MCF 10A (cell line): ENCODE results near the gene CNTNAP2. TPM values are rescaled to one million over a fixed set of nuclear protein-coding genes. Genes with fewer than 3 reads are reported as not detected.

Experiments
- BruUV-seq: library from RNA; stranded (reverse); fragments of 400-500 nt; replicated peaks from 2 replicates; lab custom pipeline; 2021; lab: Mats Ljungman, UMichigan
- CTCF ChIA-PET: fragments of 300-600 bp; sonication (Branson Sonifier 250); formaldehyde crosslinking; extraction: SDS; loops from one replicate; lab custom pipeline; 2021; ENCODE audit warnings: antibody characterized with exemption, inconsistent platforms; lab: Yijun Ruan, JAX
- POLR2A ChIA-PET: fragments of 300-600, 350-650 bp; sonication (Branson Sonifier 250); formaldehyde crosslinking; extraction: SDS; loops from one replicate; lab custom pipeline; 2020; ENCODE audit warnings: antibody characterized with exemption, inconsistent platforms; lab: Yijun Ruan, JAX
- DNase-seq: peaks from one replicate; pipeline ENCODE4 v3.0.0-alpha.2; 2018; ENCODE audit not compliant: unreplicated experiment
- H3K27ac Mint-ChIP-seq: one replicate; pipeline ENCODE4 v1.8.0; 2022; ENCODE audit warnings: mild to moderate bottlenecking, low read depth, mixed read lengths; ENCODE audit not compliant: unreplicated experiment
- H3K27me3 Mint-ChIP-seq: one replicate; pipeline ENCODE4 v1.8.0; 2022; ENCODE audit warnings: mixed read lengths; ENCODE audit not compliant: insufficient read depth, unreplicated experiment
- H3K36me3 Mint-ChIP-seq: one replicate; pipeline ENCODE4 v1.8.0; 2022; ENCODE audit warnings: mild to moderate bottlenecking, moderate library complexity, mixed read lengths; ENCODE audit not compliant: insufficient read depth, unreplicated experiment
- H3K4me1 Mint-ChIP-seq: one replicate; pipeline ENCODE4 v1.8.0; 2022; ENCODE audit warnings: mixed read lengths; ENCODE audit not compliant: insufficient read depth, unreplicated experiment
- H3K4me3 Mint-ChIP-seq: one replicate; pipeline ENCODE4 v1.8.0; 2022; ENCODE audit warnings: mild to moderate bottlenecking, moderate library complexity, mixed read lengths; ENCODE audit not compliant: unreplicated experiment
- H3K9me3 Mint-ChIP-seq: one replicate; pipeline ENCODE4 v1.8.0; 2022; ENCODE audit warnings: mixed read lengths; ENCODE audit not compliant: unreplicated experiment
- intact Hi-C: fragments of 100-400 bp; cut with micrococcal nuclease; formaldehyde crosslinking; loops from 2 replicates; pipeline ENCODE4 v1.14.1; 2022
- total RNA-seq: library from RNA; stranded (reverse); gene quantifications from 2 replicates; pipeline ENCODE4 v1.2.3, GENCODE V29; 2022
- TF ChIP-seq, protein P1 (sequence below): fragments of 200-600 bp; IDR thresholded peaks from one replicate; pipeline ENCODE4 v1.8.0; 2022; ENCODE audit warnings: antibody characterized with exemption, mild to moderate bottlenecking; ENCODE audit not compliant: unreplicated experiment

The CNTNAP2 gene
- total RNA-seq, 1 experiment from 2014 or later, result 1.1 TPM

DNA sequence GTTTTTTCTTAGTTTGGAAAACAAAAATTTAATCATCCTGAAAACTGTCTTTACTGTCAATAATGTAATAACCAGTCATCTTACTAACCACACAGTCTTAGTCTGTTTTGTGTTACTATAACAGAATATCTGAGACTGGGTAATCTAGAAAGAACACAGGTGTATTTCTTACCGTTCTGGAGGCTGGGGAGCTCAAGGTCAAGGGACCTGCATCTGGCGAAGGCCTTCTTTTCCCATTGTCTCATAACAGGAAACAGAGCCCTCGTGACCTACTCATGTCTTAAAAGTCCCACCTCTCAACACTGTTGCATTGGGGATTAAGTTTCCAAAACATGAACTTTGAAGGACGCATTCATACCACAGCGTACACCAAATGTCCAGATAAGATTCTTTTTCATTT lies 932.3 kb downstream of the CNTNAP2 start:
- CTCF ChIA-PET, result no interaction called here
- Mint-ChIP-seq H3K27ac (no peak overlapping the region), H3K4me1 (no peaks in the 10 kb centered on the region)

DNA sequence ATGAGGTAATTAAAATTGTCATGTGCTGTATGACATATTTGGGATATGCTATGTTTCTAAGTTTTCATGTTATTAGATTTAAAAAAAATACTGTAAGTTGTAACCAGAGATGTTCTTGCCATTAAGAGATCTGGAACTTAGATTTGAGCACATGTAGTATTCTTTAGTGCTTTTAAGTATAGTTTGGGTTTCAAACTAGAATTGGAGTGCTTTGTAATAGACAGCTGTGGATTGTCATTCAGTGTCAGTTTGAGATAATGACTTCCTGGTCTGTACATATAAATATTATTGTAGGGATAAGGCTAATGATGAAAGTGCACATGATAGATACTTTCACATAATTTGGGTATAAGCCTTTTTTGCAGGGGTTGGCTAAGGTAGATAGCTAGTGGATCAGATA lies 936.2 kb downstream of the CNTNAP2 start:
- POLR2A ChIA-PET, result no interaction called here
- no peaks in the 10 kb centered on the region for H3K36me3 Mint-ChIP-seq
- CTCF ChIA-PET, result no interaction called here
- BruUV-seq, result no TSS peak
- H3K4me1 Mint-ChIP-seq, result no peaks in the 10 kb centered on the region
- peaks cover 77% of the 10 kb centered on the region for H3K27me3 Mint-ChIP-seq
- H3K9me3 Mint-ChIP-seq, result no peaks in the 10 kb centered on the region
- DNase-seq, result no peak
- no peak overlapping the region for H3K27ac Mint-ChIP-seq
- TF ChIP-seq, protein P1, sequence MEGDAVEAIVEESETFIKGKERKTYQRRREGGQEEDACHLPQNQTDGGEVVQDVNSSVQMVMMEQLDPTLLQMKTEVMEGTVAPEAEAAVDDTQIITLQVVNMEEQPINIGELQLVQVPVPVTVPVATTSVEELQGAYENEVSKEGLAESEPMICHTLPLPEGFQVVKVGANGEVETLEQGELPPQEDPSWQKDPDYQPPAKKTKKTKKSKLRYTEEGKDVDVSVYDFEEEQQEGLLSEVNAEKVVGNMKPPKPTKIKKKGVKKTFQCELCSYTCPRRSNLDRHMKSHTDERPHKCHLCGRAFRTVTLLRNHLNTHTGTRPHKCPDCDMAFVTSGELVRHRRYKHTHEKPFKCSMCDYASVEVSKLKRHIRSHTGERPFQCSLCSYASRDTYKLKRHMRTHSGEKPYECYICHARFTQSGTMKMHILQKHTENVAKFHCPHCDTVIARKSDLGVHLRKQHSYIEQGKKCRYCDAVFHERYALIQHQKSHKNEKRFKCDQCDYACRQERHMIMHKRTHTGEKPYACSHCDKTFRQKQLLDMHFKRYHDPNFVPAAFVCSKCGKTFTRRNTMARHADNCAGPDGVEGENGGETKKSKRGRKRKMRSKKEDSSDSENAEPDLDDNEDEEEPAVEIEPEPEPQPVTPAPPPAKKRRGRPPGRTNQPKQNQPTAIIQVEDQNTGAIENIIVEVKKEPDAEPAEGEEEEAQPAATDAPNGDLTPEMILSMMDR, result no peak
- no peak overlapping the region for H3K4me3 Mint-ChIP-seq
- intact Hi-C loops, result no loop called here

More for the DNA sequence above, 932.3 kb downstream of the CNTNAP2 start:
- Mint-ChIP-seq H3K36me3 (no peaks in the 10 kb centered on the region), H3K27me3 (peaks cover 54% of the 10 kb centered on the region), H3K9me3 (no peaks in the 10 kb centered on the region), H3K4me3 (no peak overlapping the region)
- POLR2A ChIA-PET, result no interaction called here
- no peak for DNase-seq
- intact Hi-C loops, result no loop called here
- TF ChIP-seq, protein P1, result no peak
- BruUV-seq, result no TSS peak

DNA sequence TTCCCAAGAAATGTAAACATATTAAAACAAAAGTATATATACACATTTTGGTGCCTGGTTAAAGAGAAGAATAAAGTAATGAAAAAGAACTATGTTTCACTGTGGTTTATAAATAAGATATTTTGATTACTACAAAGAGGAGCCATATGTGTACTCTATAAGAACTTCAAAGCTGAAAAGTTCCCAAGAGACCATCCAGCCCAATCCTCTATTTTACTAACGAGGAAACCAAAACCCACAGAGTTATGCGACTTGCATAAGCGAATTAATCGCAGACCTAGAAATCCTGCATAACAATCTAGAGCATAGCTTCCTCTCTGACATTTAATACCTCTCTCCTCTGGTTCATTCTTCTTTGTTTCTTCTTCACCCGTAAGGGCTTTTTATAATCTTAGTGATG lies 937.1 kb downstream of the CNTNAP2 start:
- H3K9me3 Mint-ChIP-seq, result no peaks in the 10 kb centered on the region
- no peaks in the 10 kb centered on the region for H3K36me3 Mint-ChIP-seq
- BruUV-seq, result no TSS peak
- H3K27ac Mint-ChIP-seq, result no peak overlapping the region
- peaks cover 86% of the 10 kb centered on the region for H3K27me3 Mint-ChIP-seq
- no peaks in the 10 kb centered on the region for H3K4me1 Mint-ChIP-seq
- TF ChIP-seq, protein P1, result no peak
- DNase-seq, result no peak
- ChIA-PET CTCF (no interaction called here), POLR2A (no interaction called here)
- intact Hi-C loops, result no loop called here
- no peak overlapping the region for H3K4me3 Mint-ChIP-seq

DNA sequence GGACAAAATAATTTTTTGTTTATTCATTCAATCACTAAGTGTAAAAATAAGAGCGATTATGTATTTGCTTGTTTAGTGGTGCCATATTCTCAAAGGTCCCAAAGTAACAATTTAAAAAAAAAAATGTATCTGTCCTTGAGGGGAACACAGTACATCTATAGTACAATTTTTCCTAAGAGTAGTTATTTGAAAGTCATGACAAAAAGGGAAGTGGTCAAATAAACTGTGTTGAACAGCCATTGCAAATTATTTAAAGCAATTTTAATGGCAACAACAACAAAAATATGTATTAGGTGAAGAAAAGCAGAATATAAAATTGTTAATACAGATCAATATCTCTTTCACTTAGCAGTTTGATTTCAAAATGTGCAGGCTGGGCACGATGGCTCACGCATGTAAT lies 943.5 kb downstream of the CNTNAP2 start:
- no peak overlapping the region for H3K27ac Mint-ChIP-seq
- BruUV-seq, result no TSS peak
- H3K27me3 Mint-ChIP-seq, result peaks cover 71% of the 10 kb centered on the region
- H3K4me1 Mint-ChIP-seq, result no peaks in the 10 kb centered on the region
- no peaks in the 10 kb centered on the region for H3K36me3 Mint-ChIP-seq
- intact Hi-C loops, result no loop called here
- ChIA-PET POLR2A (no interaction called here), CTCF (no interaction called here)
- no peak for DNase-seq
- no peaks in the 10 kb centered on the region for H3K9me3 Mint-ChIP-seq
- H3K4me3 Mint-ChIP-seq, result no peak overlapping the region
- TF ChIP-seq, protein P1, result no peak
